Choroid plexus epithelial cell (primary cell): Measurements from ENCODE around the gene TATDN3.

Source experiments
- DNase-seq: peaks from one replicate; pipeline ENCODE4 v3.0.0-alpha.2; 2010; ENCODE audit warnings: low read depth
- H3K4me3 ChIP-seq: 2 replicates; pipeline ENCODE4 v1.5.1; 2011; ENCODE audit warnings: low read depth, mild to moderate bottlenecking, control low read depth, low read length, moderate library complexity
- TF ChIP-seq, protein P1 (sequence below): conservative IDR thresholded peaks from 2 replicates; pipeline ENCODE4 v1.5.1; 2011; ENCODE audit warnings: low read depth, mild to moderate bottlenecking, control low read depth, inconsistent platforms, low read length, moderate library complexity

Gene TATDN3

DNA sequence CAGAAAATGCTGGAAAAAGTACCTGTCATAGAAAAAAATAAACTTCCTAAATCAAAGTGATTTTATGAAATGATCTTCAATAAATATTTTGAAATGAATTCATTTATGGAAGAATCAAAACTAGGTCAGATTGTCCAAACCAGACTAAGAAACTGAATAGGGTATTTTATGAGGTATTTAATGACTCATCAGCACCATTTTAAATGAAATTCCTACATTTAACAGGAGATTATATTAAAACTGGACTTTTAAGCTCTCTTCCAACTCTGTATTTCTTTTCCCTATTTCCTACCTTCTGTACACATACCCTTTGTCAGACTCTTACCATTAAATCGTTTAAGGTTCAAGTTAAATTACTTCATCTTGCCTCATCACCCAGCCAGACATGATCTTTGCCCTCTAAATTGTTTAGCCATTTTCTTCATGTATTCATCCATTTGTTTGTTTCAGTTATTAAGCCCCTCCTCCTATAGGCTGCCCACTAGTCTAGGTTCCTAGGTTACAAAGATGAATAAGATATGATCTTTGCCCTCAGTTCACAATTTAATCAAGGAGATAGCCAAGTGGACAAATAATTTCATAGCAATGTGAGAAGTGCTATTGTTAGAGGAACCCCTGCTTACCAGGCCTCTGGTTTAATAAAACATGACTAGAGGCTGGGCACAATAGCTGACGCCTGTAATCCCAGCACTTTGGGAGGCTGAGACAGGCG is 25.0 kb downstream of the TATDN3 start:
- H3K4me3 ChIP-seq = no peak overlapping the region
- peak; percentile 31 for DNase-seq
- TF ChIP-seq, protein P1, sequence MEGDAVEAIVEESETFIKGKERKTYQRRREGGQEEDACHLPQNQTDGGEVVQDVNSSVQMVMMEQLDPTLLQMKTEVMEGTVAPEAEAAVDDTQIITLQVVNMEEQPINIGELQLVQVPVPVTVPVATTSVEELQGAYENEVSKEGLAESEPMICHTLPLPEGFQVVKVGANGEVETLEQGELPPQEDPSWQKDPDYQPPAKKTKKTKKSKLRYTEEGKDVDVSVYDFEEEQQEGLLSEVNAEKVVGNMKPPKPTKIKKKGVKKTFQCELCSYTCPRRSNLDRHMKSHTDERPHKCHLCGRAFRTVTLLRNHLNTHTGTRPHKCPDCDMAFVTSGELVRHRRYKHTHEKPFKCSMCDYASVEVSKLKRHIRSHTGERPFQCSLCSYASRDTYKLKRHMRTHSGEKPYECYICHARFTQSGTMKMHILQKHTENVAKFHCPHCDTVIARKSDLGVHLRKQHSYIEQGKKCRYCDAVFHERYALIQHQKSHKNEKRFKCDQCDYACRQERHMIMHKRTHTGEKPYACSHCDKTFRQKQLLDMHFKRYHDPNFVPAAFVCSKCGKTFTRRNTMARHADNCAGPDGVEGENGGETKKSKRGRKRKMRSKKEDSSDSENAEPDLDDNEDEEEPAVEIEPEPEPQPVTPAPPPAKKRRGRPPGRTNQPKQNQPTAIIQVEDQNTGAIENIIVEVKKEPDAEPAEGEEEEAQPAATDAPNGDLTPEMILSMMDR = no peak

DNA sequence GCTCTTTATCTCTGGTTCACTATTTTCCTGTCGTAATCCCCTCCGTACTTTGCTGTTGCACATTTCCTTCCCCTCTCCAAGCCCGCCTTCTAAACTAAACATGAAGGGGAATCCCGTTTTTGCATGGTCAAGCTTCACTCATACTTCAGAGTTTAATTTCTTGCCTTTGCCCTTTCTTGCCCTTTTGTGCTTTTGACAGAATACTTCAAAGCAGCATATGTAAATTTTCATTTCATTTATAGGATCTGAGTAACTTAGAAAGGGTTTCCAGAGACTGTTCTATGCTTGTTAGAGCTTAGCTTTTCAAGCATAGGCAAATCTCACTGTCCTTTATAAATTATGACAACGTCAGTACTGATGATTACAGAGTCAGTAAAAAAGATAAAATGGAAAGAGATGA is 28.0 kb downstream of the TATDN3 start:
- TF ChIP-seq, protein P1 = no peak
- peak; percentile 88 for DNase-seq
- no peak overlapping the region for H3K4me3 ChIP-seq

DNA sequence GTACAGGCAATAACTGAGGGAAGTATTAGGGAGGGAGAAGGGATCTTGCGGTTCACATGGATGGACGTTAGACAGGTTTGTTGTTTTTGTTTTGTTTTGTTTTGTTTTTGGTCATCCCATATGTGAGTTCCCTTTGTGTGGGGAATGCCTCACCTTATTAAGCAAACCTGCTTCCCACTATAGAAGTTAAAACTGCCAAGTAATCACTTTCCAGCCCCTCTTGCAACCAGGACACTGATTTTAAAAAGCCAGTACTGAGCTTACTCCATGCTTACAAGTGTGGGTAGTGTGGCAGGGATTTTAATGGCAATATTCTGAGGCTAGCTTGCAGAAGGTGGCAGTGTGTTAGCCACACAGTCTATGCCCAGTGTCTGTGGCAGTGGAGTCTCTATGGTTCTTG is 29.3 kb downstream of the TATDN3 start:
- TF ChIP-seq, protein P1 = no peak
- no peak overlapping the region for H3K4me3 ChIP-seq
- DNase-seq = no peak

DNA sequence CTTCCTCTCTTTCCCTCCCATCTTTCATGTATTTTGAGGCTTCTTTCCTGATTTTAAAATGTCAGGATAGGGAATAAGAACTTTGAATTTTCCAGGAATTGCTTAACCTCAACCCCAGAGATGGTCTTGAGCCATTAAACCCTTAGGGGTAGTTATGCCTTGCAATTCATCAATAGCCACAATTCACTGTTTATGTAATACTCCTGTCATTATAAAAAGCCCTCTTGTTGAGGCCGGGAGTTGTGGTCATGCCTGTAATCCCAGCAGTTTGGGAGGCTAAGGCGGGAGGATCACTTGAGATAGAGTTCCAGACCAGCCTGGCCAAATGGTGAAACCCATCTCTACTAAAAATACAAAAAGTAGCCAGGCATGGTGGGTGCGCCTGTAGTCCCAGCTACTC is 31.3 kb downstream of the TATDN3 start:
- H3K4me3 ChIP-seq = no peak overlapping the region
- TF ChIP-seq, protein P1 = no peak

DNA sequence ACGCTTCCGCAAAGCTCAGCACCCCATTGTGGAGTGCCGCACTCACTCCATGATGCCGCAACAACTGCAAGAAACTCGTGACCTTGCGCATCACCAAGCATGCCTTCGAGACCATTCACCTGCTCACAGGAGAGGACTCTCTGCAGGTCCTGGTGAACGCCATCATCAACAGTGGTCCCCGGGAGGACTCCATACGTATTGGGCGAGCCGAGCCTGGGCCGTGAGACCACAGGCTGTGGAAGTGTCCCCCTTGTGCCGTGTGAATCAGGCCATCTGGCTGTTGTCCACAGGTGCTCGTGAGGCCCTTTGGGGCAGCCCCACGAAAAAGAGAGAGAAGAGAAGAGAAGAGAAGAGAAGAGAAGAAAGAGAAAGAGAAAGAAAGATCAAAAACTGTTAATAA is 32.5 kb downstream of the TATDN3 start:
- TF ChIP-seq, protein P1 = no peak
- H3K4me3 ChIP-seq = no peak overlapping the region
- no peak for DNase-seq

More for the DNA sequence above, 31.3 kb downstream of the TATDN3 start:
- DNase-seq = no peak

DNA sequence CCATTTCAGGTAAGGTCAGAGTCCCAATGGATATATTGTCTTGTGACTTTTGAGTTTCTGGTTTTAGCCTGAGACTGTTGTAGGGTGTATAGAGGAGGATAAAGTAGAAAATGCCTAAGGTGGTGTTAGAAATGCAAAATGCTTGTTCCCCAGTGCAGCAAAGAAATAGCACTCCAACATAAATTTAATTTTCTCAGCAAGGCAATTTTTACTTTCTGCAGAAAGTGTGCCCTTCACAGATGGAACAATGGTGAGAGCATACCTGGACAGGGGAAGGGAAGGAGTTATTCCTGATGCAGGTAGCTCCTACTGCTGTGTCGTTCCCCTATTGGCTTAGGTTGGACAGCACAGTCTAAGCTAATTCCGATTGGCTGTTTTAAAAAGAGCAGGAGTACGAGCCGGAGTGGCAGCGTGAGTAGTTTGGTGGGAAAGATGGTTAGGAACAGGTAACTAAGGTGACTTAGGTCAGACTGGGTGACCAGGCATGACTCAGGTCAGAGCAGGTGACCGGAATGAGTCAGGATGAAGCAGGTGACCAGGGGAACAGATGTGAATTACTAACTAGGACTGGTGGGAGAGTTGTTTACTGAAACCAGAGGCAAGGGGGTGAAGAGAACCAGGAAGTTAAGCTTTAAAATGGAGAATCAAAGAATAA is 34.2 kb downstream of the TATDN3 start:
- no peak overlapping the region for H3K4me3 ChIP-seq
- TF ChIP-seq, protein P1 = no peak
- DNase-seq = no peak
